H54 (cell line): ENCODE results near the gene EXOG.

Experiments used
- DNase-seq: peaks from one replicate; pipeline ENCODE4 v3.0.0; 2011; ENCODE audit warnings: low spot score, mixed read lengths; ENCODE audit not compliant: insufficient read length
- FAIRE-seq: peaks from 3 replicates; lab custom pipeline; 2011; peaks lifted over from hg19 to GRCh38; lab: Jason Lieb, UNC
- POLR2A ChIP-seq: IDR thresholded peaks from 2 replicates; pipeline ENCODE4 v1.6.1; 2011; ENCODE audit warnings: low read depth, mild to moderate bottlenecking, low read length

Gene EXOG

DNA sequence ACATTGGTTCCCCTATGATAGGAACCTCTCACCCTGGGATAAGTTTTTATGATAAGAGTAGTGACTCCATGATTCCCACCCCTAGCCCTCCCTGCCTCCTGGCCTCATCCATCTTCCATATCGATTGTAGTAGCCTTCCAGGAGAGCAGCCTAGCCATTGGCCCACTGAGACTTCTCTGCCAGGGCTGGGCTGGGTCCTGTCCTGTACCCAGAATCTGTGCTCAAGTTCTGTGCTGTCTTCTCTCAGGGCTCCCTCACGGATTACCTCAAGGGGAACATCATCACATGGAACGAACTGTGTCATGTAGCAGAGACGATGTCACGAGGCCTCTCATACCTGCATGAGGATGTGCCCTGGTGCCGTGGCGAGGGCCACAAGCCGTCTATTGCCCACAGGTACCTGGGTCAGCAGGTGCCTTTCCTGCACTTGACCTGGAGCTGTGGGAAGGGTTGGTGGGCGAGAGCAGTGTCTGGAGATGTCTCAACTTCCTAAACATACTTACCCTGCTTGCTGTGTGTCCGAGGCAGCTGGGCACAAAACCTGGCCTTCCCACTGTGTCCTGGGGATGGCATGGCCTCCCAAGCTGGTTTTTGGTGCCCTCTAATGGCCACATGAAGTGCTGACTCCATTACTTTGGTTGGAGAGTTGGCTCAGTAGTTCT, 16.6 kb upstream of the EXOG start:
- peak; percentile 59 for DNase-seq
- TF ChIP-seq POLR2A = no peak
- peak; percentile 91 for FAIRE-seq

- TF ChIP-seq POLR2A = no peak
- DNase-seq (no peak), FAIRE-seq (no peak)
Measured at GRCh38 chr3:38480093-38480445, 16.1 kb upstream of the EXOG start.

DNA sequence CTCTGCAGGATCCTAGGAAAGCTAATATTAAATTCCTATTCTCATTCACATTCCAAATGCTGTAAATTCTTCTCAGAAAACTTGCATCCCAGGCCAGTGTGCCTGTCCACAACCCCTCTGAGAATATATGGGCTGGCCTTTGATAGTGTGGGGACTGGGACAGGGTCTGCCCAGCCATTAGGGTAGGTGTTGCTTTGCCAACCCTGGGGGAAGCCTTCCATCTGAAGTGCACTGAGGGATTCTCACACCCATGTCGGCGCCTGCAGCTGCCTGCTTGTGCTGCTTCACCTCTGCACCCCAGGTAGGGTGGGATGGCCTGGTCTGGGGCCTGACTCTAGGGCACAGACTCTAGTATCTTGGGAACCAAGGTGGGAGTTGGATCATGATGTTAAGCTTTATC, 15.2 kb upstream of the EXOG start:
- DNase-seq (no peak), FAIRE-seq (no peak)
- TF ChIP-seq POLR2A = no peak

GRCh38 chr3:38482951-38483350, 13.2 kb upstream of the EXOG start:
- FAIRE-seq = no peak
- DNase-seq = no peak

DNA sequence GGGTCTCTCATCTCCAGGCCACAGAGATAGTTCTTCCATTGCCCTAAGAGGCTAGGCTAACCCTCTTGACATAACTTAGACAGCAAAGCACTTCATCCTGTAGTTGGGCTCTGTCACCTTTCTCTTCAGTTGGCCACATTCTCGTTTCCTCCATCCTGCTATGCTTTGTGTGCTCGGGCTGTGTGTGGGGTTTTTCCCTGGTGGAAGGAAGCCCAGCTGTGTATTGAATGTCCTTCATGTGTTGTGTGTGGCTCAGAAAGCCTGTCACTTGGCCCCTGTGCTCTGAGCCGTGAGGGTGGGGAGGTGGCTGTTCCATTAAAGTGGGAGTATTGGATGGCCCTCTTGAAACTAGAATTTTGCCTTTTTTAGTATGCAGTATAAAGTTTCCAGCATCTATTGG, 8.8 kb upstream of the EXOG start:
- no peak for FAIRE-seq

More at GRCh38 chr3:38482951-38483350, 13.2 kb upstream of the EXOG start:
- TF ChIP-seq POLR2A = no peak

GRCh38 chr3:38488949-38489348, 7.2 kb upstream of the EXOG start:
- FAIRE-seq (no peak), DNase-seq (no peak)
- no peak for TF ChIP-seq POLR2A

More for the DNA sequence above, 8.8 kb upstream of the EXOG start:
- TF ChIP-seq POLR2A = no peak
- DNase-seq = no peak

- no peak for TF ChIP-seq POLR2A
- no peak for FAIRE-seq
- no peak for DNase-seq
Measured at GRCh38 chr3:38489766-38490165, 6.4 kb upstream of the EXOG start.

DNA sequence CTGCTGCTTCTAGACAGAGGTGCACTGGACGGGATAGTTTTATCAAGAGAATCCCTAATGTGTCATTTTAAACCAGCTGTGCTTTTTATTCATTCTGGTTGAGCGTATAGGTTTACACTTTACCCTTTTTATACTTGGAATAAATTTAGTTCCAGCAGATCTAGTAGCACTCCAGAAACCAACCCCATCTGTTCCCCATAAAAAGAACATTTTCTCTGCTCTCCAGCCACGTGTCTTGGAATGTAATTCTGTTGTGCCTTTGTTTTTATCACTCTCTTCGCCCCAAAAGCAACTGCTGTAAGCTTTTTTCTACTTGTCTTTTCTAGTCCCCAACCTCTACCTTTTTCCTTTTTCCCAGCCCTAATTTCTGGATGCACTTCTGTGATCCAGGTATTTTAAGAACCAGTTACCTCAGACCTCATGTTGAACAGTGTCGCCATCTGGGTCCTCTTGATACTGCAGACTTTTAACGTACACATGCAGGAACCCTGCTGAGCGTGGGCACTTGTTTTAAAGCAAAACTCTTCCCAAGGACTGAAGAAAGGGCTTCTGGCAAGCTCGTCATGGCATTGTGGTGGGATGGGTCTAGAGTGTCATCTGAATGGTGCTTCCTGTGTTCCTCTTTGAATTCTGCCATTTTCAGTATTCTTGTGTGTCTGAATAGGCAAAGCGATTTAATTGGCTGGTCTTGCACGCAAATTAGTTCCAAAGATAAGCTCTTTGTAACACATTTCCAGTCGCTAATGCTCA, 5.7 kb upstream of the EXOG start:
- DNase-seq = no peak
- TF ChIP-seq POLR2A = no peak
- FAIRE-seq = no peak

DNA sequence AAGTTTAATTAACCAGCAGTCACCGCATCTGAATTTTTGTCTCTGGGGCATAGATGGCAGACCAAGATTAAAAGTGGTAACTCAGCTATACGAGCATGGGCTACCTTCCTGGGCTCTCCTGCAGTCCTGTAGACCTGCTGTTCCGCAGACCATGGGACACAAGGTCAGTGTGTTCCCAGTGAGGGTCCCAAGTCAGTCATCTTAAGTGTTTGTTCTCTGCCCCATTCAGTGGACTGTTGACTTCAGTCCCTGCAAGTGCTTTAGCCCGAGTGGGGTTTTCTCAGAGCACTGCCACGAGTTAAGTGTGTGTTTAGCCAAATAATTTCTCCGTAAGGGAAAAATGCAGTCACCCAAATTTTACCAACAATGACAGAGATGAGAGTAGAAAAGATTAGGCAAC, 4.9 kb upstream of the EXOG start:
- DNase-seq = no peak
- TF ChIP-seq POLR2A = no peak
- FAIRE-seq = no peak

- FAIRE-seq = no peak
- no peak for DNase-seq
- no peak for TF ChIP-seq POLR2A
Measured at GRCh38 chr3:38493031-38493430, 3.1 kb upstream of the EXOG start.

GRCh38 chr3:38497031-38497430, 891 bp downstream of the EXOG start:
- peak; percentile 81 for FAIRE-seq
- DNase-seq = no peak
- TF ChIP-seq POLR2A = no peak

- DNase-seq (no peak), FAIRE-seq (no peak)
- no peak for TF ChIP-seq POLR2A
Measured at GRCh38 chr3:38500688-38501417, 4.7 kb downstream of the EXOG start.

DNA sequence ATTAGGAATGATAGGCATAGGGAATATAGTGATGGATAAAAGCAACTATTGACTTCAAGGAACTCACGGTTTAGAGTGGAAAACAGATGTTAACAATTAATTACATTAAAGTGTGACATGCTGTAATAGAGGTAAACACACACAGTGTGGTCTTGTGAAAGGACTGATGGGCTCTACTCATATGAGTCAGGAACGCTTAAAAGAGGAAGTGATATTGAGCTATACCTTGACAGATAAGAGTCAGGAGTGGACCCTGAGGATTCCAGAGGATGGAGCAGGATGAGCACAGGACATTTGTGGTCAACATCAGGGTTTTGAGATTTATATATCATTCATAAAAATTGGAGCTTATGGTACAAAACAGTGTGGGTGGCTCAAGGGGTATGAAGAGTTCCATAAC, 11.0 kb downstream of the EXOG start:
- no peak for FAIRE-seq
- DNase-seq = no peak

DNA sequence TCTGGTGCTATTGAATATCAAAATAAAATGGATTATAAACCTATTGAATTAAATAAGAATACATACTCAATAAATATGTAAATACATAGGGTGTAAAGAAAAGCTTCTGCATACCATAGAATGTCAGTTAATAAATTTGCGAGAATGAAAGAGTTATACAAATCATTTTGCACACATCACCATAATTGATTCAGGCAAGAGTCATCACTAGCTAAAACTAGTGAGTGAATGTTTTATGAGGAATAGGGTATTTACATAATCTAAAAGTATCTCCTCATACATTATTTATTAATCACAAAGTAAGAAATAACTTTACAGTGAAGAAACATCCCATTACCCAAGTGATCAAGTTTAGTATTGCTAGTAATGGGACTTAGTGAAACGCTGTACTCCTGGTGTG, 13.6 kb downstream of the EXOG start:
- no peak for FAIRE-seq
- no peak for TF ChIP-seq POLR2A
- no peak for DNase-seq

More for the DNA sequence above, 11.0 kb downstream of the EXOG start:
- no peak for TF ChIP-seq POLR2A
